AG04450 (cell line): ENCODE data around the gene PRKCZ. TPM values are rescaled to one million over a fixed set of nuclear protein-coding genes. Genes with fewer than 3 reads are reported as not detected.

Experiments
- CTCF ChIA-PET: fragments of 300-600, 350-600 bp; formaldehyde crosslinking; extraction: SDS; loops from one replicate; lab custom pipeline; 2022; ENCODE audit warnings: antibody characterized with exemption, inconsistent platforms; lab: Charles Lee
- POLR2A ChIA-PET: fragments of 350-600 bp; formaldehyde crosslinking; extraction: SDS; loops from one replicate; lab custom pipeline; 2021; ENCODE audit warnings: antibody characterized with exemption, inconsistent platforms; lab: Yijun Ruan, JAX
- DNase-seq: peaks from one replicate; pipeline ENCODE4 v3.0.0-alpha.2; 2011; ENCODE audit warnings: low read depth, low spot score
- H3K27ac ChIP-seq: one replicate; pipeline ENCODE4 v1.5.1; 2012; ENCODE audit warnings: low read depth, low read length, control low read depth
- H3K27me3 ChIP-seq: one replicate; pipeline ENCODE4 v1.6.0; 2012; ENCODE audit warnings: low read length; ENCODE audit not compliant: control insufficient read depth, insufficient read depth
- H3K4me3 ChIP-seq: 2 replicates; pipeline ENCODE4 v1.5.1; 2011; ENCODE audit warnings: mild to moderate bottlenecking, low read depth, low read length, control low read depth
- H3K9me3 ChIP-seq: 2 replicates; pipeline ENCODE4 v1.5.1; 2012; ENCODE audit warnings: low read length; ENCODE audit not compliant: control insufficient read depth, insufficient read depth
- polyA plus RNA-seq: library from polyadenylated mRNA; depleted of rRNA; stranded (reverse); fragments of >200 nt; gene quantifications from 2 replicates; pipeline ENCODE4 v1.2.3, GENCODE V29; 2011
- TF ChIP-seq, protein P1 (sequence below): IDR thresholded peaks from 2 replicates; pipeline ENCODE4 v1.5.1; 2011; ENCODE audit warnings: low read depth, low read length, control low read depth, inconsistent platforms

Gene PRKCZ
- polyA plus RNA-seq, 1 experiment = 3.0 TPM

DNA sequence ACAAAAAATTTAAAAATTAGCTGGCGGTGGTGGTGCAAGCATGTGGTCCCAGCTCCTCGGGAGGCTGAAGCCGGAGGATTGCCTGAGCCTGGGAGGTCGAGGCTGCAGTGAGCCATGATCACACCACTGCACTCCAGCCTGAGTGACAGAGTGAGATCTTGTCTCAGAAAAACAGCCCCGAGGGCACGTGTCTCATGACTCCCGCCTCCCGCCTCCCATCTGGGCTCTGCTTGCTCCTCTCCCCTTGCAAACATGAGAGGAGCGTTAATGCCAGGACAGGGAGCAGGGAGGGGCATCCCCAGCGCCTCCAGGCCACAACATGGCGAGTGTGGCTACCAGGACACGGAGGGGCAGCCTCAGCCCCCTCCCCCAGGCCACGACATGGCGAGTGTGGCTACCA lies 116.0 kb downstream of the PRKCZ start:
- ChIA-PET CTCF (interaction anchor here (3.7 kb wide), 1 partner anchor 8 kb away, joined by 41 read pairs; no protein-coding TSS in a partner anchor), POLR2A (no interaction called here)
- no peak for DNase-seq
- Histone ChIP-seq H3K9me3 (peaks cover 19% of the 10 kb centered on the region; the same call in 1 of the 2 replicates), H3K27me3 (peaks cover 5% of the 10 kb centered on the region), H3K4me3 (no peak overlapping the region), H3K27ac (no peak overlapping the region)
- TF ChIP-seq, protein P1, sequence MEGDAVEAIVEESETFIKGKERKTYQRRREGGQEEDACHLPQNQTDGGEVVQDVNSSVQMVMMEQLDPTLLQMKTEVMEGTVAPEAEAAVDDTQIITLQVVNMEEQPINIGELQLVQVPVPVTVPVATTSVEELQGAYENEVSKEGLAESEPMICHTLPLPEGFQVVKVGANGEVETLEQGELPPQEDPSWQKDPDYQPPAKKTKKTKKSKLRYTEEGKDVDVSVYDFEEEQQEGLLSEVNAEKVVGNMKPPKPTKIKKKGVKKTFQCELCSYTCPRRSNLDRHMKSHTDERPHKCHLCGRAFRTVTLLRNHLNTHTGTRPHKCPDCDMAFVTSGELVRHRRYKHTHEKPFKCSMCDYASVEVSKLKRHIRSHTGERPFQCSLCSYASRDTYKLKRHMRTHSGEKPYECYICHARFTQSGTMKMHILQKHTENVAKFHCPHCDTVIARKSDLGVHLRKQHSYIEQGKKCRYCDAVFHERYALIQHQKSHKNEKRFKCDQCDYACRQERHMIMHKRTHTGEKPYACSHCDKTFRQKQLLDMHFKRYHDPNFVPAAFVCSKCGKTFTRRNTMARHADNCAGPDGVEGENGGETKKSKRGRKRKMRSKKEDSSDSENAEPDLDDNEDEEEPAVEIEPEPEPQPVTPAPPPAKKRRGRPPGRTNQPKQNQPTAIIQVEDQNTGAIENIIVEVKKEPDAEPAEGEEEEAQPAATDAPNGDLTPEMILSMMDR = no peak

DNA sequence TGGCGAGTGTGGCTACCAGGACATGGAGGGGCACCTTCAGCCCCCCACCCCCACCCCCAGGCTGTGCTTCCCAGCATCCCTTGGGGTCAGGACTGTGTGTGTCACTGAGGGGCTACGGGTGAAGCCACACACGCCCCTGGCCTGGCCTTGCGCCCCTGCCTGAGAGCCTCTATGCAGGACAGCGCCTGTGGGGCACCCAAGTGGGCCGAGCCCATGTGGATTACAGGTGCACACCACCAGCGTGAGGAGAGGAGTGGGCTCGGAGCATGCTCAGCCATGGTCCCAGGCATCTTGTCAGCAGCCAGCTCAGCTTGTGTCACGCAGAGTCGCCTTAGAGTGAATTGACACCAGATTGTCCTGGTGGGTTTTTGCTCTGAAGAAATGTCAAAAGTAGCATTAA lies 116.5 kb downstream of the PRKCZ start:
- peaks cover 19% of the 10 kb centered on the region; the same call in 1 of the 2 replicates for H3K9me3 ChIP-seq
- H3K27me3 ChIP-seq = peaks cover 5% of the 10 kb centered on the region
- no peak overlapping the region for H3K4me3 ChIP-seq
- TF ChIP-seq, protein P1 = no peak
- POLR2A ChIA-PET = interaction anchor here (0.5 kb wide), 1 partner anchor 9 kb away, joined by 4 read pairs; no protein-coding TSS in a partner anchor
- CTCF ChIA-PET = interaction anchor here (3.7 kb wide), 1 partner anchor 7 kb away, joined by 41 read pairs; no protein-coding TSS in a partner anchor
- DNase-seq = no peak
- no peak overlapping the region for H3K27ac ChIP-seq

DNA sequence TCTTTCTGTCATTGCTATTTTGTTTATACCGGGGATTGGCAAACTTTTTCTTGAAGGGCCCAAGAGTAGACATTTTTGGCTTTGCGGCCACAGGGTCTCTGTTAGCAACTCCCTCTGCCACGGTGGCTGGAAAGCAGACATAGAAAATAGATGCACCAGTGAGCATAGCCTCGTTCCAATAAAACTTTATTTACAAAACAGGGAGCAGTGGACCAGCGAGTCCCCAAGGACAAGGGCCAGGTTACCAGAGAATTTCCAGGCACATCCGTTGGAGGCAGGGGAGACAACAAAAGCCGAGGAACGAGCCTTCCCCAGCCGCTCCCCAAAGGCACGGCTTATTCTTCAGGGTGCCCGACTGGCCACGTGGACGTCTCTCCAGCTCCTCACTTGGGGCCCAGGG lies 117.9 kb downstream of the PRKCZ start:
- DNase-seq = no peak
- no peak overlapping the region for H3K27ac ChIP-seq
- CTCF ChIA-PET = interaction anchor here (1.2 kb wide), 1 partner anchor 28 kb away, joined by 3 read pairs; no protein-coding TSS in a partner anchor
- no peak overlapping the region for H3K4me3 ChIP-seq
- H3K27me3 ChIP-seq = peaks cover 5% of the 10 kb centered on the region
- TF ChIP-seq, protein P1 = no peak
- H3K9me3 ChIP-seq = peaks cover 16% of the 10 kb centered on the region; the same call in 1 of the 2 replicates
- POLR2A ChIA-PET = no interaction called here

DNA sequence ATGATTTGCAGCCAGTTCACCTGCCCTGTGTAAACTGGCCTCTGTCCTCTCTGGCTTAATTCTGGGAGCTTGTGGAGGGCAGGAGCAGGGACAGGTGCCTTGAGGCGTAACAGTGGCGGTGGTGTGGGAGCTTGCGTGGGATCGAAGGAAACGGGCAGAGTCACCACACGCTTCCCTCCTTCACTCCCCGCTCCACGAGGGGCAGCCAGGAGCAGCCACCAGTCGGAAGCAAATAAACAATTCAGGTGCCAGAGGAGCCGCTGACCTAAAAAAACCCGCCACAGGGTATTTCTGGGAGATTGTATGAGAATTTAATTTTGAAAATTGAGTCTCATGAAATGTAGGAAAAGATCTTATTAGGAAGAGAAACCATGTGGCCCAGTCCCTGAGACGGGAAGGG lies 118.3 kb downstream of the PRKCZ start:
- Histone ChIP-seq H3K4me3 (no peak overlapping the region), H3K27me3 (peaks cover 5% of the 10 kb centered on the region), H3K9me3 (peaks cover 12% of the 10 kb centered on the region; the same call in 1 of the 2 replicates), H3K27ac (no peak overlapping the region)
- POLR2A ChIA-PET = no interaction called here
- CTCF ChIA-PET = interaction anchor here (1.2 kb wide), 1 partner anchor 28 kb away, joined by 3 read pairs; no protein-coding TSS in a partner anchor
- no peak for DNase-seq
- TF ChIP-seq, protein P1 = no peak

DNA sequence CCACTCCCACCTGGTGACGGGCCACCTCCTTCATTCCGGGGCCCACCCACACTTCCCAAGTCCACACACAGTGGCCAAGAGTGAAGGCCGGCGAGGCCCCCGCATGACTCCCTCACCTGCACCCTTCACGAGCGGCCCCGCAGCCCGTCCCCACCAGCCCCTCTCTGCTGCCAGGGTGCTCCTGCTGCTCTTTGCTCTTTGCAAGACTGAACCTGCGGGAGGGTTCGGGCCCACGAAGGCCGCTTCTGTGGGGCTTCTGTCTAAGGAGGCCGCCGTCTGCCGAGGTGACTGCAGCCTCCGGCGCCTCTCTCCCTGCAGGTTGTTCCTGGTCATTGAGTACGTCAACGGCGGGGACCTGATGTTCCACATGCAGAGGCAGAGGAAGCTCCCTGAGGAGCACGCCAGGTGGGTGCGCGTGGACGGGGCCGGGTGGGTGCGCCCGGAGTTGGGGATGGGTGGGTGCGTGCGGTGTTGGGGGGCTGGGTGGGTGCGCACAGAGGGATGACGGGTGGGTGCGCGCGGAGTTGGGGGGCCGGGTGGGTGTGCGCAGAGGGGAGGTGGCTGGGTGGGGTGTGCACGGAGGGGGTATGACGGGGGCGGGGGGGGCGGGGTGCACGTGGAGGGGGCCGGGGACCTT lies 119.1 kb downstream of the PRKCZ start:
- Histone ChIP-seq H3K9me3 (peaks cover 10% of the 10 kb centered on the region; the same call in 1 of the 2 replicates), H3K27ac (no peak overlapping the region), H3K4me3 (no peak overlapping the region), H3K27me3 (peaks cover 5% of the 10 kb centered on the region)
- ChIA-PET CTCF (no interaction called here), POLR2A (no interaction called here)
- TF ChIP-seq, protein P1 = no peak
- no peak for DNase-seq
